Glomerular visceral epithelial cell (primary cell): ENCODE results near the gene BCL2L11.

ENCODE experiments used
- DNase-seq: peaks from one replicate; pipeline ENCODE4 v3.0.0-alpha.2; 2016; ENCODE audit errors: extremely low spot score

The BCL2L11 gene

GRCh38 chr2:111117598-111118480 lies 2.9 kb upstream of the BCL2L11 start:
- peak; percentile 63 for DNase-seq

- DNase-seq = no peak
Measured at GRCh38 chr2:111118481-111118980, 2.2 kb upstream of the BCL2L11 start.

GRCh38 chr2:111118981-111119821 lies 1.5 kb upstream of the BCL2L11 start:
- no peak for DNase-seq

- DNase-seq = no peak
Measured at GRCh38 chr2:111119822-111120252, 877 bp upstream of the BCL2L11 start.

- DNase-seq = peak; percentile 57
Measured at GRCh38 chr2:111121028-111121827, 514 bp downstream of the BCL2L11 start.

- peak; percentile 93 for DNase-seq
Measured at GRCh38 chr2:111121828-111122630, 1.3 kb downstream of the BCL2L11 start.

GRCh38 chr2:111122631-111123421 lies 2.1 kb downstream of the BCL2L11 start:
- DNase-seq = peak; percentile 70

- no peak for DNase-seq
Measured at GRCh38 chr2:111123751-111124150, 3.0 kb downstream of the BCL2L11 start.

- no peak for DNase-seq
Measured at GRCh38 chr2:111126581-111126980, 5.9 kb downstream of the BCL2L11 start.

GRCh38 chr2:111127351-111127750 lies 6.6 kb downstream of the BCL2L11 start:
- DNase-seq = no peak

- DNase-seq = no peak
Measured at GRCh38 chr2:111128096-111128495, 7.4 kb downstream of the BCL2L11 start.

GRCh38 chr2:111133603-111134002 lies 12.9 kb downstream of the BCL2L11 start:
- no peak for DNase-seq

- DNase-seq = no peak
Measured at GRCh38 chr2:111134055-111134454, 13.3 kb downstream of the BCL2L11 start.

GRCh38 chr2:111135237-111135909 lies 14.7 kb downstream of the BCL2L11 start:
- DNase-seq = no peak

- peak; percentile 66 for DNase-seq
Measured at GRCh38 chr2:111135910-111136297, 15.2 kb downstream of the BCL2L11 start.

GRCh38 chr2:111138839-111139238 lies 18.1 kb downstream of the BCL2L11 start:
- no peak for DNase-seq

GRCh38 chr2:111139637-111140317 lies 19.1 kb downstream of the BCL2L11 start:
- DNase-seq = peak; percentile 22

GRCh38 chr2:111140815-111141214 lies 20.1 kb downstream of the BCL2L11 start:
- no peak for DNase-seq

- no peak for DNase-seq
Measured at GRCh38 chr2:111142101-111142500, 21.4 kb downstream of the BCL2L11 start.
